Measurements from ENCODE around the gene CMC1. TPM values are rescaled to one million over a fixed set of nuclear protein-coding genes. Genes with fewer than 3 reads are reported as not detected.
"Not testable (repeated sequence)": the region's sequence is repeated elsewhere in the genome, so short reads cannot be mapped to it uniquely, and the experiment has no call there.

Gene CMC1
- total RNA-seq, 2 donors from 2014 or later, result 10.5 to 16.2 TPM

DNA sequence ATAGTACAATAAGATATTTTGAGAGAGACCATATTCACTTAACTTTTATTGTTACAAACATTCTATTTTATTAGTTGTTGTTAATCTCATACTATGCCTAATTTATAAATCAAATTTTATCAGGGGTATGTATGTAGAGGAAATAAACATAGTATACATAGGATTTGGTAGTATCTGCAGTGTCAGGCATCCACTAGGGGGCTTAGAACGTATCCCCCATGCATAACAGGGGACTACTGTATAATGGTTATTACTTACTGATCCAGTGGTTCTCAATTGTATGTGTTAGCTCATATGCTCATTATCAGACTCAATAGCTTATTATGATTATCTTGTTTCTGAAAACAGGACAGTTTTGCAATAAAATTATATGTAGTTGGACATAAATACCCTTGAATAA is 27.6 kb downstream of the CMC1 start:
- H3K4me3 ChIP-seq, result no peak overlapping the region
- no peaks in the 10 kb centered on the region for H3K27me3 ChIP-seq (replicated peaks; ENCODE audit: insufficient read depth)
- no peaks in the 10 kb centered on the region for H3K4me1 ChIP-seq (replicated peaks)
- 86% methylated on average over 1 of the region's 1 CpG for WGBS
- no peaks in the 10 kb centered on the region for H3K9me3 ChIP-seq
- no peaks in the 10 kb centered on the region for H3K36me3 ChIP-seq
- intact Hi-C loops (cut with DNase I), result no loop called here
- TF ChIP-seq POLR2AphosphoS5 (IDR thresholded peaks at IDR 0.05) (no peak), POLR2A (IDR thresholded peaks at IDR 0.05) (no peak)
- TF ChIP-seq, protein P1, sequence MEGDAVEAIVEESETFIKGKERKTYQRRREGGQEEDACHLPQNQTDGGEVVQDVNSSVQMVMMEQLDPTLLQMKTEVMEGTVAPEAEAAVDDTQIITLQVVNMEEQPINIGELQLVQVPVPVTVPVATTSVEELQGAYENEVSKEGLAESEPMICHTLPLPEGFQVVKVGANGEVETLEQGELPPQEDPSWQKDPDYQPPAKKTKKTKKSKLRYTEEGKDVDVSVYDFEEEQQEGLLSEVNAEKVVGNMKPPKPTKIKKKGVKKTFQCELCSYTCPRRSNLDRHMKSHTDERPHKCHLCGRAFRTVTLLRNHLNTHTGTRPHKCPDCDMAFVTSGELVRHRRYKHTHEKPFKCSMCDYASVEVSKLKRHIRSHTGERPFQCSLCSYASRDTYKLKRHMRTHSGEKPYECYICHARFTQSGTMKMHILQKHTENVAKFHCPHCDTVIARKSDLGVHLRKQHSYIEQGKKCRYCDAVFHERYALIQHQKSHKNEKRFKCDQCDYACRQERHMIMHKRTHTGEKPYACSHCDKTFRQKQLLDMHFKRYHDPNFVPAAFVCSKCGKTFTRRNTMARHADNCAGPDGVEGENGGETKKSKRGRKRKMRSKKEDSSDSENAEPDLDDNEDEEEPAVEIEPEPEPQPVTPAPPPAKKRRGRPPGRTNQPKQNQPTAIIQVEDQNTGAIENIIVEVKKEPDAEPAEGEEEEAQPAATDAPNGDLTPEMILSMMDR (IDR thresholded peaks at IDR 0.05), result no peak
- no peak overlapping the region for H3K27ac ChIP-seq
- DNase-seq (ENCODE audit: low spot score), result no peak

DNA sequence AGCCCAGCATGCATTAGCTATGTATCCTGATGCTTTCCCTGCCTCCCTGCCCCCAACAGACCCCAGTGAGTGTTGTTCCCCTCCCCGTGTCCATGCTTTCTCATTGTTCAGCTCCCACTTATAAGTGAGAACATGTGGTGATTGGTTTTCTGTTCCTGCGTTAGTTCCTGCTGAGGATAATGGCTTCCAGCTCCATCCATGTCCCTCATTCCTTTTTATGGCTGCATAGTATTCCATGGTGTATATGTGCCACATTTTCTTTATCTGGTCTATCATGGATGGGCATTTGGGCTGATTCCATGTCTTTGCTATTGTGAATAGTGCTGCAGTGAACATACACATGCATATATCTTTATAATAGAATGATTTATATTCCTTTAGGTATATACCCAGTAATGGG is 28.5 kb downstream of the CMC1 start:
- H3K9me3 ChIP-seq; H3K4me1 ChIP-seq (replicated peaks); H3K36me3 ChIP-seq; H3K4me3 ChIP-seq; H3K27me3 ChIP-seq (replicated peaks; ENCODE audit: insufficient read depth); DNase-seq (ENCODE audit: low spot score); H3K27ac ChIP-seq; intact Hi-C loops (cut with DNase I): not testable (repeated sequence)
- 98% methylated on average over 2 of the region's 2 CpGs for WGBS

- DNase-seq (ENCODE audit: low spot score), result no peak
- intact Hi-C loops (cut with DNase I), result no loop called here
- Histone ChIP-seq H3K27ac (no peak overlapping the region), H3K27me3 (replicated peaks; ENCODE audit: insufficient read depth) (no peaks in the 10 kb centered on the region), H3K4me3 (no peak overlapping the region), H3K4me1 (replicated peaks) (no peaks in the 10 kb centered on the region), H3K36me3 (no peaks in the 10 kb centered on the region), H3K9me3 (no peaks in the 10 kb centered on the region)
- TF ChIP-seq POLR2AphosphoS5 (IDR thresholded peaks at IDR 0.05) (no peak), POLR2A (IDR thresholded peaks at IDR 0.05) (no peak)
- TF ChIP-seq, protein P1 (IDR thresholded peaks at IDR 0.05), result no peak
Observed at GRCh38 chr3:28273837-28274236, 32.4 kb downstream of the CMC1 start.

GRCh38 chr3:28278918-28279317 is 37.5 kb downstream of the CMC1 start:
- intact Hi-C loops (cut with DNase I), result no loop called here
- no peak overlapping the region for H3K4me3 ChIP-seq
- no peaks in the 10 kb centered on the region for H3K4me1 ChIP-seq (replicated peaks)
- no peak for DNase-seq (ENCODE audit: low spot score)
- 89% methylated on average over 2 of the region's 2 CpGs for WGBS
- no peaks in the 10 kb centered on the region for H3K27me3 ChIP-seq (replicated peaks; ENCODE audit: insufficient read depth)
- TF ChIP-seq POLR2A (IDR thresholded peaks at IDR 0.05) (no peak), POLR2AphosphoS5 (IDR thresholded peaks at IDR 0.05) (no peak)
- TF ChIP-seq, protein P1 (IDR thresholded peaks at IDR 0.05), result no peak
- H3K9me3 ChIP-seq, result no peaks in the 10 kb centered on the region
- H3K36me3 ChIP-seq, result no peaks in the 10 kb centered on the region
- H3K27ac ChIP-seq, result no peak overlapping the region

DNA sequence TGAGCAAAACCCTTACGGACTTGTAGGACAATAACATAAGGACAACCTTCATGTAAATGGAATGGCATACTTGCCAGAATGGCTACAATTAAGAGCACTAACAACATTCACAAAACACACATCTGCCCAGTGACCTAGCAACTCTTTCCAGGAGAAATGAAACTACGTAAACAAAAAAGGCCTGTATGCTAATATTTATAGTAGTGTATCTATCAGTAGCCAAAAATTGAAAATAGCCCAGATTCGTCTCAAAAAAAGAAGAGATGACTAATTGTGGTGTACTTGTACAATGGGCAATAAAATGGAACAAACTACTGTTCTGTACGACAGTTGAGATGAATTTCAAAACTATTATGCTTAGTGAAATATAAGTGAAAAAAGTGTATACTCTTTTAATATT is 38.4 kb downstream of the CMC1 start:
- H3K27me3 ChIP-seq (replicated peaks; ENCODE audit: insufficient read depth), result no peaks in the 10 kb centered on the region
- TF ChIP-seq POLR2A (IDR thresholded peaks at IDR 0.05) (no peak), POLR2AphosphoS5 (IDR thresholded peaks at IDR 0.05) (no peak)
- TF ChIP-seq, protein P1 (IDR thresholded peaks at IDR 0.05), result no peak
- intact Hi-C loops (cut with DNase I), result no loop called here
- H3K4me3 ChIP-seq, result no peak overlapping the region
- no peak for DNase-seq (ENCODE audit: low spot score)
- H3K4me1 ChIP-seq (replicated peaks), result no peaks in the 10 kb centered on the region
- no peaks in the 10 kb centered on the region for H3K9me3 ChIP-seq
- no peaks in the 10 kb centered on the region for H3K36me3 ChIP-seq
- no peak overlapping the region for H3K27ac ChIP-seq
- 51% methylated on average over 4 of the region's 4 CpGs for WGBS
